NCI-H1436 (cell line): Measurements from ENCODE around the gene POMT1.
"Not testable (repeated sequence)": the region's sequence is repeated elsewhere in the genome, so short reads cannot be mapped to it uniquely, and the experiment has no call there.

Experiments used
- DNase-seq: peaks from one replicate; lab custom pipeline; 2025; lab: John Stamatoyannopoulos, UW

Gene POMT1

GRCh38 chr9:131499254-131499767 lies 3.4 kb upstream of the POMT1 start:
- DNase-seq, result no peak

GRCh38 chr9:131500377-131500776 lies 2.3 kb upstream of the POMT1 start:
- no peak for DNase-seq

GRCh38 chr9:131500939-131501541 lies 1.7 kb upstream of the POMT1 start:
- DNase-seq, result no peak

- no peak for DNase-seq
These were observed 1.1 kb downstream of the POMT1 start for GRCh38 chr9:131503626-131504465.

- no peak for DNase-seq
These were observed 2.3 kb downstream of the POMT1 start for GRCh38 chr9:131505012-131505411.

- DNase-seq, result no peak
These were observed 8.7 kb downstream of the POMT1 start for GRCh38 chr9:131511416-131511815.

- no peak for DNase-seq
These were observed 9.2 kb downstream of the POMT1 start for GRCh38 chr9:131511880-131512279.

- no peak for DNase-seq
These were observed 10.5 kb downstream of the POMT1 start for GRCh38 chr9:131513177-131513576.

GRCh38 chr9:131515559-131516031 lies 12.9 kb downstream of the POMT1 start:
- DNase-seq, result not testable (repeated sequence)

GRCh38 chr9:131516100-131516499 lies 13.4 kb downstream of the POMT1 start:
- DNase-seq, result no peak

- no peak for DNase-seq
These were observed 14.2 kb downstream of the POMT1 start for GRCh38 chr9:131516930-131517329.

GRCh38 chr9:131517761-131518190 lies 15.1 kb downstream of the POMT1 start:
- DNase-seq, result no peak

- DNase-seq, result no peak
These were observed 15.8 kb downstream of the POMT1 start for GRCh38 chr9:131518553-131518952.

GRCh38 chr9:131520503-131520902 lies 17.8 kb downstream of the POMT1 start:
- no peak for DNase-seq

GRCh38 chr9:131521203-131521602 lies 18.5 kb downstream of the POMT1 start:
- DNase-seq, result no peak

- DNase-seq, result no peak
These were observed 19.1 kb downstream of the POMT1 start for GRCh38 chr9:131521822-131522221.

GRCh38 chr9:131522257-131523085 lies 19.8 kb downstream of the POMT1 start:
- no peak for DNase-seq

- no peak for DNase-seq
These were observed 20.3 kb downstream of the POMT1 start for GRCh38 chr9:131523086-131523388.

GRCh38 chr9:131523451-131524435 lies 21.0 kb downstream of the POMT1 start:
- DNase-seq, result no peak

- no peak for DNase-seq
These were observed 22.1 kb downstream of the POMT1 start for GRCh38 chr9:131524665-131525315.
